ENCODE data around the gene CENATAC. TPM values are rescaled to one million over a fixed set of nuclear protein-coding genes. Genes with fewer than 3 reads are reported as not detected.
A peak's percentile ranks its signal among the peaks of the same experiment; 100 is the strongest.

Gene CENATAC
- total and polyA plus RNA-seq, 2 donors (not counting 1 experiment from before 2014, with no cell fraction given): 50.1 to 122 TPM

GRCh38 chr11:118956847-118957469, 41.0 kb upstream of the CENATAC start:
- H3K79me2 ChIP-seq (ENCODE audit: control insufficient read depth, insufficient read depth, low read length): peaks cover 9% of the 10 kb centered on the region
- Mint-ChIP-seq H3K4me3 (no peak overlapping the region), H3K27ac (peak overlapping the region; percentile 53), H3K4me1 (peaks cover 5% of the 10 kb centered on the region), H3K9me3 (ENCODE audit: insufficient read depth) (no peaks in the 10 kb centered on the region), H3K27me3 (peaks cover 20% of the 10 kb centered on the region)
- CTCF ChIA-PET: interaction anchor here (0.7 to 4.7 kb wide), 22 partner anchors 13 to 321 kb away, joined by 3 to 52 read pairs (median 4); partner anchors contain the start of genes BCL9L, DDX6 and VPS11
- no peak overlapping the region for H3K4me2 ChIP-seq (replicated peaks; ENCODE audit: low read depth, low read length, poor library complexity, severe bottlenecking)
- DNase-seq (no peak), ATAC-seq (ENCODE audit: low read depth) (no peak)
- TF ChIP-seq EZH2 (IDR thresholded peaks at IDR 0.05; ENCODE audit: borderline replicate concordance, insufficient read depth, low read depth, low read length, poor library complexity, severe bottlenecking): no peak
- TF ChIP-seq CTCF (IDR thresholded peaks at IDR 0.05): no peak
- POLR2A ChIA-PET: no interaction called here
- H3K4me1 ChIP-seq (ENCODE audit: control insufficient read depth in 2 of 2, insufficient read depth in 2 of 2, low read length in 2 of 2): peaks cover 0 to 6% of the 10 kb centered on the region in 2 donors
- peaks cover 0 to 13% (median 0%) of the 10 kb centered on the region in 4 experiments for H3K27me3 ChIP-seq (replicated peaks in 1 of 4; ENCODE audit: control extremely low read depth in 1 of 4, control insufficient read depth in 3 of 4, insufficient read depth in 4 of 4, low read length in 3 of 4)
- H4K20me1 ChIP-seq (ENCODE audit: control insufficient read depth, insufficient read depth, low read length, poor library complexity, severe bottlenecking): no peaks in the 10 kb centered on the region
- 48% methylated on average over 13 of the region's 14 CpGs for WGBS (ENCODE audit: insufficient coverage)
- H3K27ac ChIP-seq (ENCODE audit: low read length in 2 of 2): no peak overlapping the region
- H3K4me3 ChIP-seq (ENCODE audit: control extremely low read depth in 1 of 5, extremely low read depth in 1 of 5, insufficient read depth in 1 of 5, low read depth in 2 of 5, low read length in 4 of 5): no peak overlapping the region
- H3K9ac ChIP-seq (ENCODE audit: low read length): no peak overlapping the region
- no peaks in the 10 kb centered on the region for H3K9me3 ChIP-seq (ENCODE audit: control extremely low read depth in 1 of 3, control insufficient read depth in 2 of 3, insufficient read depth in 1 of 3, low read length in 2 of 3)
- no peaks in the 10 kb centered on the region for H3K36me3 ChIP-seq (replicated peaks in 1 of 2; ENCODE audit: control extremely low read depth in 1 of 2, control insufficient read depth in 1 of 2, extremely low read depth in 1 of 2, insufficient read depth in 2 of 2, low read length in 1 of 2)
- H2AFZ ChIP-seq (ENCODE audit: insufficient read depth, low read depth, low read length, poor library complexity, severe bottlenecking): no peak overlapping the region
- intact Hi-C loops (cut with micrococcal nuclease): loop anchor here (1.0 kb wide), 2 partner anchors 27 to 298 kb away; no protein-coding TSS in a partner anchor

- H2AFZ ChIP-seq (ENCODE audit: insufficient read depth, low read depth, low read length, poor library complexity, severe bottlenecking): no peak overlapping the region
- intact Hi-C loops (cut with micrococcal nuclease): no loop called here
- no peaks in the 10 kb centered on the region for H3K36me3 ChIP-seq (replicated peaks in 1 of 2; ENCODE audit: control extremely low read depth in 1 of 2, control insufficient read depth in 1 of 2, extremely low read depth in 1 of 2, insufficient read depth in 2 of 2, low read length in 1 of 2)
- H3K4me3 Mint-ChIP-seq: no peak overlapping the region
- H3K9me3 Mint-ChIP-seq (ENCODE audit: insufficient read depth): no peaks in the 10 kb centered on the region
- ChIA-PET POLR2A (no interaction called here), CTCF (interaction anchor here (0.7 to 4.7 kb wide), 18 partner anchors 13 to 322 kb away, joined by 3 to 52 read pairs (median 5); partner anchors contain the start of genes BCL9L, DDX6 and VPS11)
- H3K27me3 ChIP-seq (replicated peaks in 1 of 4; ENCODE audit: control extremely low read depth in 1 of 4, control insufficient read depth in 3 of 4, insufficient read depth in 4 of 4, low read length in 3 of 4): peaks cover 0 to 13% (median 0%) of the 10 kb centered on the region in 4 experiments
- H3K79me2 ChIP-seq (ENCODE audit: control insufficient read depth, insufficient read depth, low read length): peaks cover 9% of the 10 kb centered on the region
- 90% methylated on average over 11 of the region's 11 CpGs for WGBS (ENCODE audit: insufficient coverage)
- H3K27me3 Mint-ChIP-seq: peaks cover 20% of the 10 kb centered on the region
- H3K4me1 Mint-ChIP-seq: peaks cover 5% of the 10 kb centered on the region
- H3K9me3 ChIP-seq (ENCODE audit: control extremely low read depth in 1 of 3, control insufficient read depth in 2 of 3, insufficient read depth in 1 of 3, low read length in 2 of 3): no peaks in the 10 kb centered on the region
- no peak overlapping the region for H3K27ac ChIP-seq (ENCODE audit: low read length in 2 of 2)
- peaks cover 0 to 6% of the 10 kb centered on the region in 2 donors for H3K4me1 ChIP-seq (ENCODE audit: control insufficient read depth in 2 of 2, insufficient read depth in 2 of 2, low read length in 2 of 2)
- H3K9ac ChIP-seq (ENCODE audit: low read length): no peak overlapping the region
- no peak for ATAC-seq (ENCODE audit: low read depth)
- H3K27ac Mint-ChIP-seq: no peak overlapping the region
- no peak overlapping the region for H3K4me3 ChIP-seq (ENCODE audit: control extremely low read depth in 1 of 5, extremely low read depth in 1 of 5, insufficient read depth in 1 of 5, low read depth in 2 of 5, low read length in 4 of 5)
- H4K20me1 ChIP-seq (ENCODE audit: control insufficient read depth, insufficient read depth, low read length, poor library complexity, severe bottlenecking): no peaks in the 10 kb centered on the region
- no peak for DNase-seq
- TF ChIP-seq EZH2 (IDR thresholded peaks at IDR 0.05; ENCODE audit: borderline replicate concordance, insufficient read depth, low read depth, low read length, poor library complexity, severe bottlenecking): no peak
- no peak for TF ChIP-seq CTCF (IDR thresholded peaks at IDR 0.05)
- no peak overlapping the region for H3K4me2 ChIP-seq (replicated peaks; ENCODE audit: low read depth, low read length, poor library complexity, severe bottlenecking)
Measured at GRCh38 chr11:118957549-118957948, 40.4 kb upstream of the CENATAC start.

Measured in B cell (primary cell).